HepG2 (cell line): ENCODE data around the gene TMEM95. TPM values are rescaled to one million over a fixed set of nuclear protein-coding genes. Genes with fewer than 3 reads are reported as not detected.

ENCODE experiments used
- CEBPZ ChIP-seq: IDR thresholded peaks from 2 replicates; pipeline ENCODE4 v1.6.1; 2012; ENCODE audit warnings: low read length, improper control_type of control experiment
- IRF9 ChIP-seq: sonication (generic); formaldehyde crosslinking; IDR thresholded peaks from 2 replicates; pipeline ENCODE4 v1.8.0; 2022; ENCODE audit warnings: missing genetic modification reagents, mild to moderate bottlenecking, borderline replicate concordance
- MEIS1 ChIP-seq: sonication (generic); formaldehyde crosslinking; IDR thresholded peaks from 2 replicates; pipeline ENCODE4 v1.9.0; 2021; ENCODE audit warnings: mild to moderate bottlenecking, missing genetic modification reagents, moderate library complexity, borderline replicate concordance
- NFATC3 ChIP-seq: sonication (generic); formaldehyde crosslinking; IDR thresholded peaks from 2 replicates; pipeline ENCODE4 v1.5.1; 2020; ENCODE audit warnings: mild to moderate bottlenecking, missing genetic modification reagents
- NFIB ChIP-seq: sonication (generic); formaldehyde crosslinking; IDR thresholded peaks from 2 replicates; pipeline ENCODE4 v1.9.0; 2021; ENCODE audit warnings: missing genetic modification reagents, mild to moderate bottlenecking, borderline replicate concordance
- RORA ChIP-seq: sonication (generic); formaldehyde crosslinking; IDR thresholded peaks from 2 replicates; pipeline ENCODE4 v1.5.0; 2020; ENCODE audit warnings: mild to moderate bottlenecking, missing genetic modification reagents, moderate library complexity
- SAFB2 ChIP-seq: sonication (generic); formaldehyde crosslinking; IDR thresholded peaks from 2 replicates; pipeline ENCODE4 v1.5.1; 2020; ENCODE audit warnings: missing genetic modification reagents, low read depth, mild to moderate bottlenecking, borderline replicate concordance
- SOX13 ChIP-seq, 3 experiments: fragments of 450-650 bp in 1 of 3; sonication (generic) in 1 of 3; formaldehyde crosslinking in 1 of 3; IDR thresholded peaks in 2 of 3; conservative IDR thresholded peaks in 1 of 3; 2 replicates each; pipeline versions ENCODE4 v1.5.0 to v1.6.1; 2016 to 2020; ENCODE audit warnings: antibody characterized with exemption in 1 of 3, mild to moderate bottlenecking in 1 of 3, missing compliant biosample characterization in 1 of 3, missing genetic modification reagents in 1 of 3, moderate library complexity in 1 of 3
- TAF1 ChIP-seq: sonication (generic); formaldehyde crosslinking; IDR thresholded peaks from 2 replicates; pipeline ENCODE4 v1.4.0; 2020; ENCODE audit warnings: missing genetic modification reagents
- TBP ChIP-seq: sonication (generic); formaldehyde crosslinking; IDR thresholded peaks from 2 replicates; pipeline ENCODE4 v1.5.0; 2020; ENCODE audit warnings: missing genetic modification reagents
- ZBTB14 ChIP-seq: sonication (generic); formaldehyde crosslinking; IDR thresholded peaks from 2 replicates; pipeline ENCODE4 v1.4.0; 2020; ENCODE audit warnings: missing genetic modification reagents
- ZFY ChIP-seq: sonication (generic); formaldehyde crosslinking; IDR thresholded peaks from 2 replicates; pipeline ENCODE4 v1.4.0; 2020; ENCODE audit warnings: missing genetic modification reagents
- ZNF296 ChIP-seq: sonication (generic); formaldehyde crosslinking; conservative IDR thresholded peaks from 2 replicates; pipeline ENCODE4 v1.5.0; 2020; ENCODE audit warnings: mild to moderate bottlenecking, missing genetic modification reagents
- polyA plus RNA-seq, 8 experiments: library from polyadenylated mRNA; depleted of rRNA in 3 of 8; stranded (reverse) in 7 of 8; unstranded in 1 of 8; fragments of >200 nt; fragmentation: Illumina TruSeq in 4 of 8; extraction: Trizol in 4 of 8; gene quantifications; 2 replicates each; pipeline versions ENCODE4 v1.2.1 to v1.2.3, GENCODE V29; 2011 to 2016; ENCODE audit warnings: low read depth in 4 of 8, missing spikeins in 1 of 8, mixed read lengths in 1 of 8; ENCODE audit not compliant: insufficient read depth in 1 of 8
- total RNA-seq, 5 experiments: library from RNA; depleted of rRNA; stranded (reverse); fragments of >200 nt; fragmentation: Illumina TruSeq; extraction: Trizol; gene quantifications; 2 replicates each; pipeline ENCODE4 v1.2.3, GENCODE V29; 2016; ENCODE audit warnings: low read depth in 1 of 5
- TF ChIP-seq, protein P1 (sequence below): sonication (generic); formaldehyde crosslinking; IDR thresholded peaks from 2 replicates; pipeline ENCODE4 v1.4.0; 2020; ENCODE audit warnings: missing genetic modification reagents, mild to moderate bottlenecking, borderline replicate concordance
- TF ChIP-seq, protein P2 (sequence below): sonication (generic); formaldehyde crosslinking; IDR thresholded peaks from 2 replicates; pipeline ENCODE4 v1.9.0; 2021; ENCODE audit warnings: missing genetic modification reagents, borderline replicate concordance

The TMEM95 gene
- total and polyA plus RNA-seq, 2 of the 13 experiments (the other 11 are each of a cell fraction or from before 2014, with no cell fraction given) = not detected

DNA sequence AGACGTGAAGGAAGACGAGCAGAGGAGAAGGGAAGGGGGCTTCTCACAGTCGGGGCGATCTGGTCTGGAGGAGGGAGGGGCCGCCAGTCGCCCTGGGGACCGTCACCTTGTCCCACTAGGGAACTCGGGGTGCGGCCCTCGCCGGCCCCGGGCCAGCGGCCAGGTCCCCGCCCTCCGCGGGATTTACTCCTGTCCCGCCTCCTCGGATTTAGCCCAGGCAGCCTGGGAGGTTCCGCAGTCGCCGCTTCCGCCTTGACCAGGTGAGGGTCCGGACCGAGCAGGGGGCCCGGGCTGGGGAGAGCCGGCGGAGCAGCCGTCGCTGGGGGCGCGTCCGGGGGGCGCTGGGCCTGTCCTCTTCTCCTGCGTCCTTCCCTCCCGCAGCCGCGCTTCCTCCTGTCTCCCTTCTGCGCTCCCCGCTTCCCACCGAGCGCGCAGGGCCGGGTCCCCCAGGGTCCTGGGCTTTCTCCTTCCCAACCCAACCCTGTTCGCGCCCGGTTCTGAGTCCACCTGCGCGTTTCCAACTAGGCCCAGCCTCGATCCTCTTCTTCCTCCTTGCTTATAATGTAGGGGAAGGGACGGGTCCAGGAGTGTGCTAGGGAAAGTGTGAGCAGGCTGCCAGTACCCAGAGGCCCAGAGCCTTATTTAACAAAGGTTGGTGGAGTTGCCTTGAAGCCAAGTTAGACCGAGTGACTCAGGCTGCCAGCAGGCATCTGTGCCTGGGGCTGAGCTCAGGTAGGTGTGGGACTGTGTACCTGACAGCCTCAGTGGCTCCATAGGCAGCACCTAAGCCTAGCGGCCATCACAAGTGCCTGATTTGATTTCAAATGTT lies 26.1 kb downstream of the TMEM95 start, which contains the start of gene TNK1 (continued):
- no peak for TF ChIP-seq CEBPZ
- TF ChIP-seq IRF9 (CRISPR knock-in tag) = peak; percentile 18; the same call in 1 of the 2 replicates
- no peak for TF ChIP-seq NFATC3 (CRISPR knock-in tag)
- peak; percentile 69 for TF ChIP-seq ZFY (CRISPR knock-in tag)
- TF ChIP-seq, protein P1, sequence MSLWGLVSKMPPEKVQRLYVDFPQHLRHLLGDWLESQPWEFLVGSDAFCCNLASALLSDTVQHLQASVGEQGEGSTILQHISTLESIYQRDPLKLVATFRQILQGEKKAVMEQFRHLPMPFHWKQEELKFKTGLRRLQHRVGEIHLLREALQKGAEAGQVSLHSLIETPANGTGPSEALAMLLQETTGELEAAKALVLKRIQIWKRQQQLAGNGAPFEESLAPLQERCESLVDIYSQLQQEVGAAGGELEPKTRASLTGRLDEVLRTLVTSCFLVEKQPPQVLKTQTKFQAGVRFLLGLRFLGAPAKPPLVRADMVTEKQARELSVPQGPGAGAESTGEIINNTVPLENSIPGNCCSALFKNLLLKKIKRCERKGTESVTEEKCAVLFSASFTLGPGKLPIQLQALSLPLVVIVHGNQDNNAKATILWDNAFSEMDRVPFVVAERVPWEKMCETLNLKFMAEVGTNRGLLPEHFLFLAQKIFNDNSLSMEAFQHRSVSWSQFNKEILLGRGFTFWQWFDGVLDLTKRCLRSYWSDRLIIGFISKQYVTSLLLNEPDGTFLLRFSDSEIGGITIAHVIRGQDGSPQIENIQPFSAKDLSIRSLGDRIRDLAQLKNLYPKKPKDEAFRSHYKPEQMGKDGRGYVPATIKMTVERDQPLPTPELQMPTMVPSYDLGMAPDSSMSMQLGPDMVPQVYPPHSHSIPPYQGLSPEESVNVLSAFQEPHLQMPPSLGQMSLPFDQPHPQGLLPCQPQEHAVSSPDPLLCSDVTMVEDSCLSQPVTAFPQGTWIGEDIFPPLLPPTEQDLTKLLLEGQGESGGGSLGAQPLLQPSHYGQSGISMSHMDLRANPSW (CRISPR knock-in tag) = no peak
- TF ChIP-seq NFIB (CRISPR knock-in tag) = no peak
- TF ChIP-seq ZBTB14 (CRISPR knock-in tag) = no peak
- no peak for TF ChIP-seq ZNF296 (CRISPR knock-in tag)
- TF ChIP-seq MEIS1 = no peak
- TF ChIP-seq TAF1 (CRISPR knock-in tag) = peak; percentile 73
- TF ChIP-seq, protein P2, sequence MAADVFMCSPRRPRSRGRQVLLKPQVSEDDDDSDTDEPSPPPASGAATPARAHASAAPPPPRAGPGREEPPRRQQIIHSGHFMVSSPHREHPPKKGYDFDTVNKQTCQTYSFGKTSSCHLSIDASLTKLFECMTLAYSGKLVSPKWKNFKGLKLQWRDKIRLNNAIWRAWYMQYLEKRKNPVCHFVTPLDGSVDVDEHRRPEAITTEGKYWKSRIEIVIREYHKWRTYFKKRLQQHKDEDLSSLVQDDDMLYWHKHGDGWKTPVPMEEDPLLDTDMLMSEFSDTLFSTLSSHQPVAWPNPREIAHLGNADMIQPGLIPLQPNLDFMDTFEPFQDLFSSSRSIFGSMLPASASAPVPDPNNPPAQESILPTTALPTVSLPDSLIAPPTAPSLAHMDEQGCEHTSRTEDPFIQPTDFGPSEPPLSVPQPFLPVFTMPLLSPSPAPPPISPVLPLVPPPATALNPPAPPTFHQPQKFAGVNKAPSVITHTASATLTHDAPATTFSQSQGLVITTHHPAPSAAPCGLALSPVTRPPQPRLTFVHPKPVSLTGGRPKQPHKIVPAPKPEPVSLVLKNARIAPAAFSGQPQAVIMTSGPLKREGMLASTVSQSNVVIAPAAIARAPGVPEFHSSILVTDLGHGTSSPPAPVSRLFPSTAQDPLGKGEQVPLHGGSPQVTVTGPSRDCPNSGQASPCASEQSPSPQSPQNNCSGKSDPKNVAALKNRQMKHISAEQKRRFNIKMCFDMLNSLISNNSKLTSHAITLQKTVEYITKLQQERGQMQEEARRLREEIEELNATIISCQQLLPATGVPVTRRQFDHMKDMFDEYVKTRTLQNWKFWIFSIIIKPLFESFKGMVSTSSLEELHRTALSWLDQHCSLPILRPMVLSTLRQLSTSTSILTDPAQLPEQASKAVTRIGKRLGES (CRISPR knock-in tag) = no peak
- TF ChIP-seq TBP = no peak
- no peak for TF ChIP-seq RORA
- 0 out of 2 replicates have a peak, but pooled peaks have one; percentile 39 for TF ChIP-seq SAFB2 (CRISPR knock-in tag)
- no peak for TF ChIP-seq SOX13 (IDR thresholded peaks at IDR 0.05)
- no peak for TF ChIP-seq SOX13 (CRISPR knock-in tag; conservative IDR thresholded peaks at IDR 0.05 in 1 of 2, IDR thresholded peaks at IDR 0.05 in 1 of 2)
